ENCODE data around the gene ABI2. TPM values are rescaled to one million over a fixed set of nuclear protein-coding genes. Genes with fewer than 3 reads are reported as not detected.
"Not testable (repeated sequence)": the region's sequence is repeated elsewhere in the genome, so short reads cannot be mapped to it uniquely, and the experiment has no call there.

The ABI2 gene
- total RNA-seq, 2 experiments from 2014 or later = 30.6 to 32.3 TPM

DNA sequence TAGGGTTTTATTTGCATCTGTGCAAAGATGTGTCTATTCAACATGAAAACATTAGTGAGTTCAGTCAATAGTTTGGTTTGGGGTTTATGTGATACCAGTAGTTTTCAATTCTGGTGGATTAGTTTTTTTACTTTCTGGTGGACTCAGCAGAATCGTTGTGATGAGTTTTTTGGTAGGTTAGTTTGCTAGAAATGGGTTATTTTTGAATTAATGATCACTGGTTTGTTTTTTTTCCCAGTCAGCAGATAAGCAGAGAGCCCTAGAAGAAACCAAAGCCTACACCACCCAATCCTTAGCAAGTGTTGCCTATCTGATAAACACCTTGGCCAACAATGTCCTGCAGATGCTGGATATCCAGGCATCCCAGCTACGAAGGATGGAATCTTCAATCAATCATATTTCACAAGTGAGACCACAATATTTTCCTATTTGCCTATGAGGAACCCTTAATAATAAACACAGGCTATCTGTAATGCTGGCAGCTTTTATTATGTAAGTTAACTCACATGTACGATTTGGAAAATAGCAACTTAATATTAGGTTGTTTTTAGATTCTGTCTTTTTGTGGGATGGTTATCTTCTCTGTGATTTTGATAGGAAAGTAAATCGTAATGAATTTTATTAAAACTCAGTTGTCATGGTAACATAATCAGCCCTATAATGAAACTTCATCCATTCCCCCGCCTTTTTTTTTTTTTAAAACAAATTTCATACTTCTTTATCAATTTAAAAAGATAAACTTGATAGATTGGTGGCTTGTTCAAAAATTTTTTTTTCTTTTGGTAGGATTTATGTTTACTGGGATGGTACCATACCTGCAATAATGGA, 38.7 kb downstream of the ABI2 start:
- Mint-ChIP-seq H3K36me3 (ENCODE audit: low read depth) (peaks cover 6% of the 10 kb centered on the region), H3K27me3 (no peaks in the 10 kb centered on the region), H3K4me3 (no peak overlapping the region), H3K27ac (no peak overlapping the region), H3K4me1 (no peaks in the 10 kb centered on the region), H3K9me3 (no peaks in the 10 kb centered on the region)
- ChIA-PET POLR2A (no interaction called here), CTCF (no interaction called here)
- no peak for DNase-seq

GRCh38 chr2:203372706-203373105, 44.5 kb downstream of the ABI2 start:
- CTCF ChIA-PET; H3K27me3 Mint-ChIP-seq; H3K9me3 Mint-ChIP-seq; POLR2A ChIA-PET; H3K36me3 Mint-ChIP-seq (ENCODE audit: low read depth); H3K4me3 Mint-ChIP-seq; DNase-seq; H3K27ac Mint-ChIP-seq; H3K4me1 Mint-ChIP-seq: not testable (repeated sequence)

GRCh38 chr2:203376173-203376572, 48.0 kb downstream of the ABI2 start:
- no peaks in the 10 kb centered on the region for H3K9me3 Mint-ChIP-seq
- no peaks in the 10 kb centered on the region for H3K36me3 Mint-ChIP-seq (ENCODE audit: low read depth)
- POLR2A ChIA-PET = no interaction called here
- H3K4me3 Mint-ChIP-seq = no peak overlapping the region
- no peak overlapping the region for H3K27ac Mint-ChIP-seq
- no peak for DNase-seq
- H3K4me1 Mint-ChIP-seq = no peaks in the 10 kb centered on the region
- CTCF ChIA-PET = no interaction called here
- H3K27me3 Mint-ChIP-seq = no peaks in the 10 kb centered on the region

DNA sequence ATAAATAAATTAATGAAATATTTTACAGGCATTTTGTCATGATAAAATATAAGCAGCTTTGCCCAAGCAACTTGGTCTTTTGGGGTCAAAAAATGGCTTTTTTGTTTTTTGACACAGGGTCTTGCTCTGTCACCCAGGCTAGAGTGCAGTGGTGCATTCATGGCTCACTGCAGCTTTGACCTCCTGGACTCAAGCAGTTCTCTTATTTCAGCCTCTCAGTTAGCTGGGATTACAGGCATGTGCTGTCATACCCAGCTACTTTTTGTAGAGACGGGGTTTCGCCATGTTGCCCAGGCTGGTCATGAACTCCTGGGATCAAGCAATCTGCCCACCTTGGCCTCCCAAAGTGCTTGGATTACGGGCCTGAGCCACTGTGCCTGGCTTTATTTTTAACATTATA, 51.0 kb downstream of the ABI2 start:
- DNase-seq = no peak
- CTCF ChIA-PET = interaction anchor here (1.1 kb wide), 1 partner anchor 27 kb away, joined by 3 read pairs; no protein-coding TSS in a partner anchor
- Mint-ChIP-seq H3K9me3 (no peaks in the 10 kb centered on the region), H3K27me3 (no peaks in the 10 kb centered on the region), H3K27ac (no peak overlapping the region), H3K36me3 (ENCODE audit: low read depth) (no peaks in the 10 kb centered on the region), H3K4me3 (no peak overlapping the region), H3K4me1 (no peaks in the 10 kb centered on the region)
- POLR2A ChIA-PET = no interaction called here

- Mint-ChIP-seq H3K4me1 (no peaks in the 10 kb centered on the region), H3K27me3 (no peaks in the 10 kb centered on the region), H3K36me3 (ENCODE audit: low read depth) (peaks cover 5% of the 10 kb centered on the region), H3K27ac (no peak overlapping the region), H3K9me3 (no peaks in the 10 kb centered on the region), H3K4me3 (no peak overlapping the region)
- DNase-seq = no peak
- ChIA-PET POLR2A (no interaction called here), CTCF (interaction anchor here (0.6 kb wide), 1 partner anchor 25 kb away, joined by 3 read pairs; no protein-coding TSS in a partner anchor)
These were observed 54.8 kb downstream of the ABI2 start for GRCh38 chr2:203383038-203383437.

- DNase-seq, H3K4me3 Mint-ChIP-seq, H3K27ac Mint-ChIP-seq, H3K4me1 Mint-ChIP-seq, H3K9me3 Mint-ChIP-seq, POLR2A ChIA-PET, H3K27me3 Mint-ChIP-seq, CTCF ChIA-PET: not testable (repeated sequence)
- H3K36me3 Mint-ChIP-seq (ENCODE audit: low read depth) = peaks cover 12% of the 10 kb centered on the region
These were observed 60.0 kb downstream of the ABI2 start for GRCh38 chr2:203388153-203388552.

DNA sequence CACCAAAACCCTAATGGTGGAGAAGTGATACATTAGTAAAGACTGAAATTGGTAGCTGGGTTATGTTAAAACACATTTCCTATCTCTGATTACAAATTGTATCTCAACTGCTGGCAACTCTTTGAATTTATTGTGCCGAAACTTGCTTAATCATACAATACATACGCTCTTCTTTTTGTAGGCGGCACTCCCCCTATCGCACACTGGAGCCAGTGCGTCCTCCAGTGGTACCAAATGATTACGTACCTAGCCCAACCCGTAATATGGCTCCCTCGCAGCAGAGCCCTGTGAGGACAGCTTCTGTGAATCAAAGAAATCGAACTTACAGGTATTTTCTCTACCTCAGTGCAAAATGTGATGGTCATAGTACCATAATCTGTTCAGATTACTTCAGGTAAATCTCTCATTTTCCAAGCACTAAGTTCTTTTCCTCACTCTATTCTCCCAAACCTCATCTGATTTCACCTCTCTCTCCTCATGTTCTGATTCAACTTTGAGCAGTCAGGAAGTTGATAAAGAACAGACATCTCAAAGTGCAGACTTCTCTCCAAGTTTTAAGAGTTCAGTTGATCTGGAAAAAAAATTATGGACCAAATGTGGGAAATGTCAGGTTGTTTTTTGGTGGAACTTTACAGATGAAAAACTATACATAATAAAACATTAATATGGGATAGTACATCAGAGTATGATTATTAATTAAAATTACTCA, 66.5 kb downstream of the ABI2 start:
- H3K36me3 Mint-ChIP-seq (ENCODE audit: low read depth) = peaks cover 26% of the 10 kb centered on the region
- no peaks in the 10 kb centered on the region for H3K27me3 Mint-ChIP-seq
- no peak for DNase-seq
- CTCF ChIA-PET = no interaction called here
- peaks cover 5% of the 10 kb centered on the region for H3K4me1 Mint-ChIP-seq
- POLR2A ChIA-PET = no interaction called here
- H3K9me3 Mint-ChIP-seq = peaks cover 4% of the 10 kb centered on the region
- no peak overlapping the region for H3K4me3 Mint-ChIP-seq
- no peak overlapping the region for H3K27ac Mint-ChIP-seq

DNA sequence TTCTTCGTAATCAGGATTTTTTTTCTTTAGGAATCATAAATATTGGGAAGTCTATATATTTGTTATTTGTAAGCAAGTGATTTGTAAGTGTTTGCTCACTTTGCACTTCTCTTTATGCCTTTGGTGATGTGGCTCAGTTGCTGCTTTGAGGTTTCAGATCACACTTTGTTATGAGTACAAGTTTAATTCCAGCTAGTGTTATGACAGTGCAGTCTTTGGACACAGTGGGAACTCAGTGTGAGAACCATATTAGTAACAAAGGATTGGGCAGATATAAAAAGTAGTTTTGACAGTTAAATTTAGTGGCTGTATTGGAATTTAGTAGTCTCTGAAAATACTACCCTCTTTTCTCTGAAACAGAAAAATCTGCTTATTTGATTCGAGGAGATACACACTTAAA, 67.7 kb downstream of the ABI2 start:
- peaks cover 23% of the 10 kb centered on the region for H3K36me3 Mint-ChIP-seq (ENCODE audit: low read depth)
- H3K27ac Mint-ChIP-seq = no peak overlapping the region
- CTCF ChIA-PET = no interaction called here
- H3K27me3 Mint-ChIP-seq = no peaks in the 10 kb centered on the region
- H3K9me3 Mint-ChIP-seq = peaks cover 4% of the 10 kb centered on the region
- POLR2A ChIA-PET = no interaction called here
- peaks cover 5% of the 10 kb centered on the region for H3K4me1 Mint-ChIP-seq
- DNase-seq = no peak
- H3K4me3 Mint-ChIP-seq = no peak overlapping the region

DNA sequence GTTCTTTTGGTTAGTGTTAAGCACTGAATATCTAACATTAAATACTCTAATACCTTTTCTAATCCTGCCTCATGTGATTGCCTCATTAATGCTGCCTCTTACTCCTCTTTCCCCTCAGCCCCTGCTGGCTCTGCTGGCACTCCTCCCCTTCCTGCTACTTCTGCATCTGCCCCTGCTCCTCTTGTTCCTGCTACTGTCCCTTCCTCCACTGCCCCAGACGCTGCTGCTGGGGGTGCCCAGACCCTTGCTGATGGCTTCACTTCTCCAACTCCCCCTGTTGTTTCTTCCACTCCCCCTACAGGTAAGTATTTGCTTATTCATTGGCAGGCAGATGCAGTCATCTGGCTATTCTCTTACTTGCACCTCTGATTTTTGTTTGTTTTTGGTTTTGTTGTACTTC, 68.5 kb downstream of the ABI2 start:
- ChIA-PET POLR2A (no interaction called here), CTCF (no interaction called here)
- H3K36me3 Mint-ChIP-seq (ENCODE audit: low read depth) = peaks cover 23% of the 10 kb centered on the region
- no peak for DNase-seq
- peaks cover 4% of the 10 kb centered on the region for H3K9me3 Mint-ChIP-seq
- no peaks in the 10 kb centered on the region for H3K27me3 Mint-ChIP-seq
- H3K4me3 Mint-ChIP-seq = no peak overlapping the region
- peaks cover 5% of the 10 kb centered on the region for H3K4me1 Mint-ChIP-seq
- H3K27ac Mint-ChIP-seq = no peak overlapping the region

DNA sequence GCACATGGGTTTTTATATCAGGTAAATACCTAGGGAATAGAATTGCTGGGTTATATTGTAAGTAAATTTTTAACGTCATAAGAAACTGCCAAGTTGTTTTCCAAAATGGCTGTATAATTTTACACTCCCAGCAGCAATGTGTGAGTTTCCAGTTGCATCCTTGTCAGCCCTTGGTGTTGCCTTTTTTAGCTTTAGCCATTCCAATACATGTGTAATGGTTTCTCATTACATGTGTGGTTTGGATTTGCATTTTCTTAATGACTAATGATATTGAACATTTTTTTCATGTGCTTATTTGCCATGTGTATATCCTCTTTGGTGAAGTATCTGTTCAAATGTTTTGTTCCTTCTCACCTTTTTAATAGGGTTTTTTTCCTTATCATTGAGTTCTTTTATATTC, 70.8 kb downstream of the ABI2 start:
- no peak overlapping the region for H3K4me3 Mint-ChIP-seq
- ChIA-PET POLR2A (no interaction called here), CTCF (no interaction called here)
- H3K36me3 Mint-ChIP-seq (ENCODE audit: low read depth) = peaks cover 20% of the 10 kb centered on the region
- no peaks in the 10 kb centered on the region for H3K27me3 Mint-ChIP-seq
- H3K4me1 Mint-ChIP-seq = no peaks in the 10 kb centered on the region
- H3K9me3 Mint-ChIP-seq = peaks cover 4% of the 10 kb centered on the region
- DNase-seq = no peak
- no peak overlapping the region for H3K27ac Mint-ChIP-seq

- ChIA-PET POLR2A (no interaction called here), CTCF (interaction anchor here (0.6 kb wide), 1 partner anchor 228 kb away, joined by 3 read pairs; no protein-coding TSS in a partner anchor)
- Mint-ChIP-seq H3K4me1 (no peaks in the 10 kb centered on the region), H3K27me3 (no peaks in the 10 kb centered on the region), H3K36me3 (ENCODE audit: low read depth) (peaks cover 30% of the 10 kb centered on the region), H3K27ac (no peak overlapping the region), H3K9me3 (peaks cover 4% of the 10 kb centered on the region), H3K4me3 (no peak overlapping the region)
- DNase-seq = no peak
These were observed 72.8 kb downstream of the ABI2 start for GRCh38 chr2:203400805-203401585.

DNA sequence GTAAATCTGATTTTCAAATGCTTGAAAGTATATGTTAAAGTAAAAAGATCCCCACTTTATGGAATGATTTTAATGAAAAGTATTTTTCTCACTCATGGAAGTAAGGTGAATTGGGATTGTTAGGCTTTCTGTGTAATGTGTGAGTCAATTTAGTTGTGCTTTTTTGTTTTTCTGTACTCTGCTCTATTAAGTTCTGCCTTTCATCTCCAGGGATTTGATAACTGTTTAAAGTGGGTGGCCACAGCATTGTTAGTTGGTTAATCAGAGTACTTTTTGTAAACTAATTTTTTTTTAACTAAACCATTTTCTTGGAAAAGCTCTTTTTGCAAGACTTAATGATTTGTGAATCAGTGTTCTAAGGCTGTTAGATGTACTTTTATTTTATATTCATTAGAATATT, 76.8 kb downstream of the ABI2 start:
- H3K9me3 Mint-ChIP-seq = no peaks in the 10 kb centered on the region
- CTCF ChIA-PET = no interaction called here
- POLR2A ChIA-PET = no interaction called here
- peaks cover 33% of the 10 kb centered on the region for H3K36me3 Mint-ChIP-seq (ENCODE audit: low read depth)
- no peak for DNase-seq
- H3K4me1 Mint-ChIP-seq = no peaks in the 10 kb centered on the region
- no peak overlapping the region for H3K4me3 Mint-ChIP-seq
- no peak overlapping the region for H3K27ac Mint-ChIP-seq
- no peaks in the 10 kb centered on the region for H3K27me3 Mint-ChIP-seq

DNA sequence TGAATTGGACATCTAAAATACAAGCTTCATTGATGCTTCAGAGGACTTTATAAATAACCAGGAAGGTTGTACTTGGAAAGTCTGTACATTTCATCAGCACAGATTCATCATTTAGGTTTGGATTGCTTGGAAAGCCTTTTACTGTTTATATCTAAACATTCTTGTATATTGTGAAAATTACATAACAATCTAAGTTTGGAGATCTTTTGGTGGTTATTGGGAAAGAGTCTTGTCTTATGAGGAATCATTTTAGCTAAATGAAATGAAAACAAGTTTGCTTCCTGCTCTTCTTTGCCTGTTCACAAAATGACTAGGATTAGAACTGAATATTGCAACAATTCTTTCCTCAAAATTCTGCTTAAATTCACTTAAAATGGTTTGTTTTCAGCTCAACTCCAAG, 79.3 kb downstream of the ABI2 start:
- H3K27me3 Mint-ChIP-seq = no peaks in the 10 kb centered on the region
- CTCF ChIA-PET = interaction anchor here (0.7 to 1.0 kb wide), 3 partner anchors 25 to 180 kb away, joined by 3 read pairs; no protein-coding TSS in a partner anchor

More for the DNA sequence above, 79.3 kb downstream of the ABI2 start:
- Mint-ChIP-seq H3K4me1 (no peaks in the 10 kb centered on the region), H3K27ac (no peak overlapping the region), H3K4me3 (no peak overlapping the region), H3K9me3 (no peaks in the 10 kb centered on the region), H3K36me3 (ENCODE audit: low read depth) (peaks cover 33% of the 10 kb centered on the region)
- POLR2A ChIA-PET = no interaction called here
- DNase-seq = no peak
